NCI-H2227 (cell line): ENCODE results near the gene PDE6B.
"Not testable (repeated sequence)": the region's sequence is repeated elsewhere in the genome, so short reads cannot be mapped to it uniquely, and the experiment has no call there.

Source experiments
- DNase-seq: peaks from one replicate; lab custom pipeline; 2025; ENCODE audit not compliant: unreplicated experiment; lab: John Stamatoyannopoulos, UW

Gene PDE6B

GRCh38 chr4:683247-683897, 58.0 kb downstream of the PDE6B start:
- no peak for DNase-seq

GRCh38 chr4:683982-684622, 58.7 kb downstream of the PDE6B start:
- DNase-seq, result peak; percentile 26

DNA sequence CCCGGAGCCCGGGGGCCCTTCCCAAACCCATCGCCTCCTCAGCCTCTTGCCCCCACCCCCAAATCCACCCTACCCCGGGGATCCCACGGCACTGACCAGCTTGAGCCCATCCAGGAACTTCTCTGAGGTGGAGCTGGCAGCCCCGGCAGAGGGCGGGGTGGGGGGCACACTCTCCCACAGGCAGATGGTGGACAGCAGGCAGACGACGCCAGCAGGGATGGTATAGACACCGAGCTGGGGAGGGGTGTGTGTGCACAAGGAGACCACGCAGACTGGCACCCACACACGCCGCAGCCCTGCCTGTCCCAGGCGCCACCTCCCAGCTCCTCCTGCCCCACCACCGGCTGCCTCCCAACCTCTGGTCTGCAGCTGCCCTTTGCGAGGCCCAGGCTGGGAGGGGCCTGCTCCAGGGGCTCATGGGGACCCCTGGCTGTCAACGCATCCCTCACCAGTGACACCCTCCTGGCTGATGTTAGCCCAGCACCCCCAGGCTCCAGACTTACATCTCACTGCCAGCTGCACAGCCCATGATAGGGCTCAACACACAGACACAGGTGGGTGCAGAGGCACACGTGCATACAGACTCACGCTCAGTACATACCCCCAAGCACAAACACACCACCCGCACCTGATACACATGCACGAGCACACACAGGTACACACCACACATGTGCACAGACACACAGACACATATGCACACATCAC, 59.4 kb downstream of the PDE6B start:
- no peak for DNase-seq

- no peak for DNase-seq
These were observed 60.5 kb downstream of the PDE6B start for GRCh38 chr4:685679-686412.

GRCh38 chr4:686413-687040, 61.2 kb downstream of the PDE6B start:
- no peak for DNase-seq

GRCh38 chr4:687048-687970, 61.9 kb downstream of the PDE6B start:
- DNase-seq, result no peak

GRCh38 chr4:687971-688853, 62.8 kb downstream of the PDE6B start:
- DNase-seq, result no peak

GRCh38 chr4:688854-689681, 63.7 kb downstream of the PDE6B start, which contains the start of gene SLC49A3:
SLC49A3 (minus strand) TSS chr4:689151; CDS start chr4:689127, 24 bp downstream.
- no peak for DNase-seq

DNA sequence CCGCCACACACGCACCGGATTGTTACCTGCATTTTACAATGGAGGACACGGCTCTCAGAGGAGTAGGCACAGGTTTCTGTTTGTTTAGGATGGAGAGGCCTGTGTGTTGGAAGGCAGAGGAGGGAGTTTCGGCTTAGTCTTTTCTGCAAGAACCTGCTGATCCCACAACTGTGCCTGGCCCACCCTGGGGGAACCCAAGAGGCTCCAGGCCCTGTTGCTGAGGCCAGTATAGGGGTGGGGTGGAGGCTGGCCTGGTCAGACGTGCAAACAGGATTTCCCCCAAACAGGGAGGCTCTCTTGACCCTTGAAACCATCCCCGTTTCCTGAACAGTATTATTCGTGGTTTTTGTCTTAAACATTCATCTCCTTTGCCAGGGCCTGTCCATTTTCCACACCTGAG, 64.3 kb downstream of the PDE6B start:
- DNase-seq, result no peak

DNA sequence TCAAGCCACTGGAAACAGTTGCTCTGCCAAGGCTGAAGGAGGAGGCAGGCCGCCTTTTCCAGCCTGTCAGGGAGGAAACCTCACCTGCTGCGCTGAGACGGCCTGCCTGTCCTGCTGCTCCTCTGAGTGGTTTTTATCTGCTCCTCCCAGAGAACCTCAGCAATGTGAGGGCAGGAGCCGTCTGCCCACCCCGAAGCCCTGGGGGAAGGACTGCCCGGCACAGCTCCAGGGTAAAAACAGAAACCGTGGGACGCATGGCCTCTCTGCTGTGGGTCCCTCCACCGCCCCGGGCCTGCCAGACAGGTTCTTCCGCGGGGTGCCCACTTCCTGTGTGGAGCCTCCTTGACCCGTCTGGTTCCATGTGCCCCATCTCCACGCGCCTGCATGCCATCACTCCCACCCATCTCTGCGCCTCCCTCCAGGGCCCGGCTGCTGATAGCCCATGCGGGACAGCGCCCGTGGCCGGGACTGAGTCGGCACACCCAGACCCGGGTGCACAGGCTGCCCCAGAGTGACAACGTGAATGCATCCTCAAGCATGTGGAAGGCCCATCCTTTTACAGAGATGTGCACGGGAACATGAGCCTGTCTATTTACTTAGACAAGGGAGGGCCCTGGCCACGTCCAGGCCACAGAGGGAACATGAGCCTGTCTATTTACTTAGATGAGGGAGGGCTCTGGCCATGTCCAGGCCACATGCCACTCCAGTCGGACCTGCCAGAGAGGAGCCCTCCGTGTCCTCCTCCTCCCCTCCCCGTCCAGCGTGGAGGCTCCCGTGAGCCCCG, 67.6 kb downstream of the PDE6B start:
- DNase-seq, result no peak

- DNase-seq, result not testable (repeated sequence)
These were observed 69.1 kb downstream of the PDE6B start for GRCh38 chr4:694341-694940.

DNA sequence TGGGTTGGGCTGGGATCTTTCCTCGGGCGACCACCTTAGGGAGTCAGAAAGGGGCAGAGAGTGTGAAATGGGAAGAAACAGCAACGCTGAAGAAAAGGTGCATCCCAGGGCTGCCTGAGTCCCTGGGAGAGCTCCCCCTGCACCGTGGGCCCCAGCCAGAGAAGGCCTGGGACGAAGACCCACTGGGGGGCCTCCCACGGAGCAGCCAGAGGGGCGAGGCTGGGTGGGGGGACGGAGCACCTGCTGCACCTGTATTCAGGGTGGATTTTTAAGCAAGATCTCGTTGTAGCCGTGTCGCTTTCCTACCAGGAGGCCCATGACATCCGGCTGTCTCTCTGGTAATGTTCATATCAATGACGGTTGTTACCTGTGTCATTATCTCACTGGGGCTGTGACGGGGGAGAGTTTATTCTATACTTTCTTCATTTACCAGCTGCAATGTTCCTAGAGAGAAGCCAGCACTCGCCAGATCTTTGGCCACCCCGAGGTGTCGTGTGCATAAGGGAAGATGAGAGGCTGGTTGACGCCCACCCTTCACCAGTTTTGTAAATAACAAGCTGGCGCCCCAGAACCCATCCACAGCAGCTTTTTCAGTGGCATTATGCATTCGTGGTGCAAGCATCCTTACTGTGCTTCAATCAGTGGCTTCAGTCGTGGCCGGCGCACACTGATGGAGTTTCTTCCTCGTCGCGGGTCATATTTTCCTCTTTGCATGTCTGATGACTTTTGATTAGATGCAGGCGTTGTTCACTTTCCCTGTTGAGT, 74.6 kb downstream of the PDE6B start:
- no peak for DNase-seq

DNA sequence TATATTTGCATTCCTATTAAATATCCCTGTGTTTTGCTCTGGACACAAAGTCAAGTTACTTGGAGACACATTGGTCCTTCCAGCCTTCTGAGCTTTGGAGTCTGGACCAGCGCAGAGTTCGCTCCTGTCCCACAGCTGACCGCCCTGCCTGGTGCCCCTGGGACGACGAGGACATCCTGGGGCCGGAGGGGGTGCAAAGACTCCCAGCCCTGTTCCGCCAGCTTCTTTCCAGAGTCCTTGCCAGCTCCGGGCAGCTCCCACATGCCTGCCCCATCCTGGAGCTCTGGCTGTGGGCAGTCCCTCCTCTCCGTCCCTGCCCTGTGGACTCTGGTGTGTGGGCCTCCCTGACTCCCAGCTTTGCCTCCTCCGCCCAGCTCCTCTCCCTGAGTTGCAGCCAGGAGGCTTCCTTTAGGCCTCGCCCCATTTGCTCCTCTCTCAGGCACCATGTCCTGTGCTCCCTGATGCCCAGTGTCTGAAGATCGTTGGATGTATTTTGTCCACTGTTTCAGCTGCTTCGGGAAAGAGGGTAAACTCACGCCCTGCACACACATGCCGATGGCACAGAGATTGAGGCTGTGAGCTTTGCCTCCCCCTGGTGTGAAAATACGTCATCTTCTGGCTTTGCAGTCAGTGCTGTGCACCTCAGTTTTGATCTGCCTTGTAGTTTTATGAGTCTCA, 75.4 kb downstream of the PDE6B start:
- no peak for DNase-seq

DNA sequence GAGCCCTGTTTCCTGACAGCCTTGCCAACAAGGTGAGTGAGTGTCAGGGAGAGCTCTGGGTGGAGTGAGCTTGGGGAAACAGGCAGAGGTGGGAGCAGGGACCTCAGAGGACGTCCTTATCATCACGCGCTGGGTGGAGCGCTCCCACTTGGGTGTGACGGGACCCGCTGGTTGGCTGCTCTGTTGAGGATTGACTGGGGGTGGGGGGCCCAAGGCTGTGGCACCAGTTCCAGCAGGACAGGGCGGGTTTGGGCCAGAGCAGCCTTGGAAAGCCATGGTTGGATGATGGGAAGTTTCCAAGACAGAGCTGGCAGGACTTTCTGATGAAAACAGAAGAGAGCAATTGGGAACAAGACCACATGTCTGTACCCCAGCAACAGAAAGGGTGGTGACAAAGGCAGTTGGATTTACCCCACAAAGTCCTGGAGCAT, 77.3 kb downstream of the PDE6B start:
- no peak for DNase-seq

DNA sequence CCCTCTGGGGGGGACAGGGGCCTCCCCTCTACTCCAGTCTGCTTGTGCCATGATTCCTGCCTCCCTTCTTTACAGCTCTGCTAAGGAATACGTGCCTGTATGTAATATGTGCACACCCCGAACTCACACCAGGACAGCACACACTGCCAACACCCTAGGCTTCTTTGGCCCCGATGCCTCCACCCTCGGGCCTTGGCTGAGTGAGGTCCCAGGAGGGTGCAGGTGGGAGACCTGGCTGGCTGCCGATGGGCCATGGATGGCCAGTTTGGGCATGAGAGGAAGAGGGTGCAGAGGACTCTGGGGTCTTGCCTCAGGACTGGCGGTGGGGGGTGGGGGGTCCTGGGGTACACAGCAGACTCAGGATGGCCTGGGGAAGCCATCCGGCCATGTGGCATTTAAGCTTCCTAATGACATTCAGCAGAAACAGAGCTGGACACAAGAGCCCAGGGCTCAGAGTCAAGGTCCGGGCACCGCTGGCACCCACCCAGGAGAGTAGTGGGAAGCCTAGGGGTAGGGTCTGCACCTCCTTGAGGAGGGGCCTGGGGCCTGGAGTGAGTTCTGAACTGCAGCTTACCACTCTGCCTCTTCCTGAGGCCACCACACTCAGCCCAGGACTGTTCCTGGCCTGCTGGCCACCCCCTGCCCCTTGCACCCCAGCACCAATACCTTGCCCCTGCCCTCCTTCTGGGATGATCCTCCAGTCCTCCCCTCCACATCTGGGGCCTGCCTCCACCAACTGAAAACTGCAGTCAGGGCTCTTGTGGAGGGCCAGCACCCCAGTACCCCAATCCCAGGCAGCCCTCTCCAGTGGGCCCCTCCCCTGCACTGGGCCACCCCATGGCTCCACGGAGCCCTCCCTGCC, 78.2 kb downstream of the PDE6B start:
- no peak for DNase-seq
